Stomach smooth muscle (tissue), 2 donors: ENCODE data around the gene WDR36.
"Not testable (repeated sequence)": the region's sequence is repeated elsewhere in the genome, so short reads cannot be mapped to it uniquely, and the experiment has no call there.

Experiments
- H3K27ac ChIP-seq: one replicate; pipeline ENCODE4 v1.7.0; 2013; ENCODE audit warnings: mild to moderate bottlenecking, low read length, inconsistent platforms
- H3K27me3 ChIP-seq, 2 donors: one replicate each; pipeline ENCODE4 v1.7.0; 2013; ENCODE audit warnings: low read length in 2 of 2; ENCODE audit not compliant: insufficient read depth in 2 of 2, control insufficient read depth in 1 of 2
- H3K36me3 ChIP-seq, 2 donors: one replicate each; pipeline ENCODE4 v1.7.0; 2013; ENCODE audit warnings: low read length in 2 of 2; ENCODE audit not compliant: control insufficient read depth in 2 of 2, insufficient read depth in 2 of 2
- H3K4me1 ChIP-seq: one replicate; pipeline ENCODE4 v1.7.0; 2013; ENCODE audit warnings: low read length; ENCODE audit not compliant: control insufficient read depth, insufficient read depth
- H3K4me3 ChIP-seq, 2 donors: one replicate each; pipeline ENCODE4 v1.7.0; 2013; ENCODE audit warnings: low read length in 2 of 2
- H3K9ac ChIP-seq, 2 donors: one replicate each; pipeline ENCODE4 v1.7.0; 2013; ENCODE audit warnings: low read length in 2 of 2, mild to moderate bottlenecking in 1 of 2
- H3K9me3 ChIP-seq, 2 donors: one replicate each; pipeline ENCODE4 v1.7.0; 2013; ENCODE audit warnings: low read length in 2 of 2; ENCODE audit not compliant: control insufficient read depth in 2 of 2
- donor health status: healthy.
- donor health status: Pancreatic carcinoma.

WDR36 gene

GRCh38 chr5:111134864-111135263 lies 42.7 kb downstream of the WDR36 start:
- Histone ChIP-seq H3K4me3 (no peak overlapping the region), H3K4me1 (no peaks in the 10 kb centered on the region), H3K9me3 (no peaks in the 10 kb centered on the region), H3K27ac (no peak overlapping the region), H3K27me3 (peaks cover 0 to 2% of the 10 kb centered on the region in 2 donors), H3K36me3 (no peaks in the 10 kb centered on the region), H3K9ac (no peak overlapping the region)

DNA sequence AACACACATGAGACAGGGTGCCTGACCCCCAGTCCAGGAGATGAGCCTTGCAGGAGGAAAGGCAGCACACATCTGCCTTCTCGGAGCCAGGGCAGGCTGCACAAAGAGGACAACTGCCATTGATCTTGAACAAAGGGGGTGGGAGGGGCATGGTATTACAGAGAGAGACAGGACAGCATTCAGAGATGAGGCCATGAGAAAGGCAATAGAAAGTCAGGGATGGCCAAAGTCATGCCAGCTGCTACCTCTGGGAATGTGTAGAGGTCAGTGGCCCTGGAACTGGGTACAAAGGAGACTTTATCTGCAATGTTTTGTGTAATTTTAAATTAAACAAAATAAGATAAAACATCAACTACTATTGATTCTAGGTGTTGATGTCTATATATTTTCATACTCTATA lies 43.2 kb downstream of the WDR36 start:
- Histone ChIP-seq H3K9ac (no peak overlapping the region), H3K4me1 (no peaks in the 10 kb centered on the region), H3K9me3 (no peaks in the 10 kb centered on the region), H3K36me3 (no peaks in the 10 kb centered on the region), H3K27ac (no peak overlapping the region), H3K27me3 (peaks cover 0 to 2% of the 10 kb centered on the region in 2 donors), H3K4me3 (no peak overlapping the region)

- peaks cover 0 to 2% of the 10 kb centered on the region in 2 donors for H3K27me3 ChIP-seq
- no peak overlapping the region for H3K27ac ChIP-seq
- no peaks in the 10 kb centered on the region for H3K9me3 ChIP-seq
- no peaks in the 10 kb centered on the region for H3K36me3 ChIP-seq
- H3K9ac ChIP-seq, result no peak overlapping the region
- no peak overlapping the region for H3K4me3 ChIP-seq
- H3K4me1 ChIP-seq, result no peaks in the 10 kb centered on the region
Observed at GRCh38 chr5:111135946-111136345, 43.8 kb downstream of the WDR36 start.

DNA sequence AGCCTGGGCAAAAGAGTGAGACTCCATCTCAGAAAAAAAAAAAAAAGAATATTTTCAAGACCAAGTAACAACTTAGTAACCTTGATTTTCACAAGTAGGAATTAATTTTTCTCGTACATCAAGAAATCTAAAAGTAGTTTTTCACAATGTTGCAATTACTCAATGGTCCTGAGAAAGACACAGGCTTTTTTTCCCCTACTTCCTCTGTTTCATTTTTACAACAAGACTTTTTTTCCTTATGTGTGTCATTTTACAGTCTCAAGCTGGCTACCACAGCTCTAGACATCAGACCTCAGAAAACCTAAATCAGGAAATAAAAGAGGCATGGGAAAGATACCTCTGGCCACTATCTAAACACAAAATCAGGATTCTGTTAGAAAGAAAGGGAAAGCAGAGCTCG lies 45.9 kb downstream of the WDR36 start:
- H3K9me3 ChIP-seq, result no peaks in the 10 kb centered on the region
- no peak overlapping the region for H3K4me3 ChIP-seq
- H3K27me3 ChIP-seq, result peaks cover 0 to 2% of the 10 kb centered on the region in 2 donors
- no peak overlapping the region for H3K27ac ChIP-seq
- H3K36me3 ChIP-seq, result no peaks in the 10 kb centered on the region
- H3K9ac ChIP-seq, result no peak overlapping the region
- H3K4me1 ChIP-seq, result no peaks in the 10 kb centered on the region

DNA sequence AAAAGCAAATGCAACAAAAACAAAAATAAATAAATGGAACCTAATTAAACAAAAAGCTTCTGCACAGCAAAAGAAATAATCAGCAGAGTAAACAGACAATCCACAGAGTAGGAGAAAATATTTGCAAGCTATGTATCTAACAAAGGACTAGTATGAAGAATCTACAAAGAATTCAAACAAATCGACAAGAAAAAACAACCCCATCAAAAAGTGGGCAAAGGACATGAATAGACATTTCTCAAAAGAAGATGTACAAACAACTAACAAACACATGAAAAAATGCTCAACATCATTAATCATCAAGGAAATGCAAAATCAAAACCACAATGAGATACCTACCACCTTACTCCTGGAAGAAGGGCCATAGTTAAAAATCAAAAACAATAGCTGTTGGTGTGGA lies 49.3 kb downstream of the WDR36 start:
- not testable (repeated sequence) for H3K4me3 ChIP-seq, H3K9ac ChIP-seq, H3K4me1 ChIP-seq, H3K36me3 ChIP-seq, H3K27ac ChIP-seq, H3K27me3 ChIP-seq, H3K9me3 ChIP-seq

DNA sequence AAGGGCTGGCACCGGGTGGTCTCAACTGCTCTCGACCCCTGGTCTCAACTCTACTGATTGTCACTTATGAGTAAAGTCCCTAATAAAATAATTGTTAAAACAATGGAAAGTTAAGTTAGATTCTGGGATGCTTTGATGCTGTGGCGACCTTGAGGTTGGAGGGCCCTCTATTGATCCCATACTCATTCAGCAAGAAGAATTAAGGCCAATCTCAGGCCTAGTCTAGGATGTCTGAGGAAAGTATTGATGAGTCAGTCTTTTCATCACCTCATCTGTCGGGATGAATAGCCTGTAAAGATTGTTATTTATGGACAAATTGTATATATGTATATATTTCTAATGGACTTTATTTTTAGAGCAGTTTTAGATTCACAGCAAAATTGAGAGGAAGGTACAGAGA lies 50.8 kb downstream of the WDR36 start:
- H3K9me3 ChIP-seq, result no peaks in the 10 kb centered on the region
- H3K4me1 ChIP-seq, result no peaks in the 10 kb centered on the region
- H3K36me3 ChIP-seq, result no peaks in the 10 kb centered on the region
- H3K4me3 ChIP-seq, result no peak overlapping the region
- H3K9ac ChIP-seq, result no peak overlapping the region
- no peaks in the 10 kb centered on the region for H3K27me3 ChIP-seq
- no peak overlapping the region for H3K27ac ChIP-seq

DNA sequence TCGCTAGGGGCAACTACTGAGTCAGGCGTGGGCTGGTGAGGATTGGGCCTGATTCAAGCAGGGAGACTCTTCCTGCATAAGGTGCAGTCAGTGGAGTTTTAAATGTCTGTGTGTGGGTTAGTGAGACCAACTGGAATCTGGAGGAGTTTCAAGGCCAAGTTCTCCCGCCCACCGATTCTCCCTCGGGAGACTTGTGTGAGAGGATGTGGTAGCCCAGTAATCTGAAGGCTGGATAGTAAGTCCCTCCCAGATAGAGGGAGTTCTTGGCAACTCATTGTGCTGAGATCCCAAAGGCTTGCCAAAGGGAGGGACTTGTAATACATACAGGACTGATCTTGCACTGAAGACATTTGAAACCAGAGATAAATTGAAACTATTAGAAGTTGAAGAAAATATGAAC lies 51.8 kb downstream of the WDR36 start:
- Histone ChIP-seq H3K9me3 (no peaks in the 10 kb centered on the region), H3K27me3 (no peaks in the 10 kb centered on the region), H3K4me1 (no peaks in the 10 kb centered on the region), H3K36me3 (no peaks in the 10 kb centered on the region), H3K4me3 (no peak overlapping the region), H3K27ac (no peak overlapping the region), H3K9ac (no peak overlapping the region)

GRCh38 chr5:111144352-111144930 lies 52.3 kb downstream of the WDR36 start:
- no peak overlapping the region for H3K4me3 ChIP-seq
- no peaks in the 10 kb centered on the region for H3K4me1 ChIP-seq
- H3K9ac ChIP-seq, result no peak overlapping the region
- H3K9me3 ChIP-seq, result no peaks in the 10 kb centered on the region
- H3K36me3 ChIP-seq, result no peaks in the 10 kb centered on the region
- H3K27ac ChIP-seq, result no peak overlapping the region
- H3K27me3 ChIP-seq, result no peaks in the 10 kb centered on the region

DNA sequence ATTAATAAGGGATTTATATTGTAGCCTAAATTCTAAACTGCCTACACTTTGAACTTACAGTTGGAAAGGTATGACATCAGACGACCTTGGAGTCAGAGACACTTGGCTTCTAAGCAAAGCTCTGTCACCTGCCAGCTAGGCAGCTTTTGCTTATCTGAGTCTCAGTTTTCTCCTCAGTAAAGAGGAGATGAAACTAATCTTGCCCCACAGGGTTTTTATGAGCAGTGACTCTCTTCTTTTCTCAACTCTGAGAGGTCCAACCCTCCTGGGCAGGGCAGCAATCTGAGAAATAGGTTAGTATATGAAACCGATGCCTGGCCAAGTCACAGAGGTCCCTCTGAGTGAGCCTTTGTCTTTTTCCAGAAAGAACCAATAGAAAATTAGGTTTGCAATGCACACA lies 53.9 kb downstream of the WDR36 start:
- Histone ChIP-seq H3K4me3 (no peak overlapping the region), H3K9me3 (no peaks in the 10 kb centered on the region), H3K4me1 (no peaks in the 10 kb centered on the region), H3K27me3 (no peaks in the 10 kb centered on the region), H3K27ac (no peak overlapping the region), H3K9ac (no peak overlapping the region), H3K36me3 (no peaks in the 10 kb centered on the region)

- Histone ChIP-seq H3K36me3 (no peaks in the 10 kb centered on the region), H3K4me1 (no peaks in the 10 kb centered on the region), H3K9me3 (no peaks in the 10 kb centered on the region), H3K27ac (no peak overlapping the region), H3K4me3 (no peak overlapping the region), H3K27me3 (no peaks in the 10 kb centered on the region), H3K9ac (no peak overlapping the region)
Observed at GRCh38 chr5:111147502-111147901, 55.4 kb downstream of the WDR36 start.

GRCh38 chr5:111151998-111152397 lies 59.9 kb downstream of the WDR36 start:
- H3K4me3 ChIP-seq, result no peak overlapping the region
- no peak overlapping the region for H3K27ac ChIP-seq
- no peak overlapping the region for H3K9ac ChIP-seq
- H3K4me1 ChIP-seq, result no peaks in the 10 kb centered on the region
- no peaks in the 10 kb centered on the region for H3K36me3 ChIP-seq
- no peaks in the 10 kb centered on the region for H3K9me3 ChIP-seq
- H3K27me3 ChIP-seq, result no peaks in the 10 kb centered on the region
